Upper lobe of left lung (tissue), 6 donors: ENCODE measurements around the gene FAM83D. TPM values are rescaled to one million over a fixed set of nuclear protein-coding genes. Genes with fewer than 3 reads are reported as not detected.

Experiments
- ATAC-seq, 2 donors: fragments of 200-7000 bp; cut with Tn5 transposase; one replicate each; pipeline ENCODE4 v1.9.1; 2022; ENCODE audit warnings: mild to moderate bottlenecking in 2 of 2, moderate library complexity in 2 of 2; ENCODE audit not compliant: low FRiP score in 2 of 2
- DNase-seq, 2 donors: peaks; one replicate each; pipeline ENCODE4 v3.0.0-alpha.2; 2019 to 2020
- H3K27ac ChIP-seq, 4 donors: fragments of 200-600 bp; sonication (generic); one replicate each; pipeline ENCODE4 v1.5.1; 2016 to 2019
- H3K27me3 ChIP-seq, 4 donors: fragments of 200-600 bp; sonication (generic); one replicate each; pipeline ENCODE4 v1.5.1; 2017 to 2019
- H3K36me3 ChIP-seq, 4 donors: fragments of 200-600 bp; sonication (generic); one replicate each; pipeline ENCODE4 v1.5.1; 2016 to 2019
- H3K4me1 ChIP-seq, 4 donors: fragments of 200-600 bp; sonication (generic); one replicate each; pipeline ENCODE4 v1.5.1; 2018 to 2019
- H3K4me3 ChIP-seq, 4 donors: fragments of 200-600 bp; sonication (generic); one replicate each; pipeline ENCODE4 v1.5.1; 2017 to 2019; ENCODE audit warnings: mild to moderate bottlenecking in 2 of 4, moderate library complexity in 1 of 4
- H3K9me3 ChIP-seq, 4 donors: fragments of 200-600 bp; sonication (generic); one replicate each; pipeline ENCODE4 v1.5.1; 2018 to 2019
- CTCF ChIP-seq, 6 experiments: fragments of 450-650 bp in 4 of 6; fragments of 200-600 bp in 2 of 6; sonication (generic) in 2 of 6; IDR thresholded peaks; one replicate each; pipeline ENCODE4 v1.5.1; 2016 to 2019; ENCODE audit warnings: antibody characterized with exemption in 6 of 6
- EP300 ChIP-seq, 4 donors: sonication (generic); formaldehyde crosslinking; IDR thresholded peaks; one replicate each; pipeline ENCODE4 v1.5.1; 2017; ENCODE audit warnings: antibody characterized with exemption in 4 of 4, control low read depth in 2 of 4
- POLR2A ChIP-seq, 4 donors: fragments of 450-650 bp; IDR thresholded peaks; one replicate each; pipeline ENCODE4 v1.5.1; 2016 to 2017; ENCODE audit warnings: antibody characterized with exemption in 4 of 4, mild to moderate bottlenecking in 2 of 4
- POLR2AphosphoS5 ChIP-seq, 2 donors: sonication (generic); formaldehyde crosslinking; IDR thresholded peaks; one replicate each; pipeline ENCODE4 v1.5.1; 2017; ENCODE audit warnings: antibody characterized with exemption in 2 of 2
- WGBS, 2 donors: methylation state at CpG; one replicate each; pipeline ENCODE4 v1.1.5; 2017 to 2018; 5-methylcytosine and 5-hydroxymethylcytosine counted together
- total RNA-seq, 6 donors: library from RNA; depleted of rRNA in 4 of 6; stranded (reverse); fragments of >200 nt in 4 of 6; gene quantifications; one replicate each; pipeline versions ENCODE4 v1.1.0 to v1.2.1, GENCODE V29; 2016 to 2021
- donor health status: DM: no; HTN: no; CAD: no; lungs with moderate emphysema.
- donor health status: DM: no; HTN: yes; CAD: no; lungs with severe emphysema.

FAM83D gene
- total RNA-seq, 6 donors from 2014 or later = 1.0 to 4.8 (median 3.0) TPM

GRCh38 chr20:38945012-38945411 is 18.8 kb downstream of the FAM83D start:
- Histone ChIP-seq H3K36me3 (no peaks in the 10 kb centered on the region), H3K27ac (no peak overlapping the region), H3K27me3 (no peaks in the 10 kb centered on the region), H3K9me3 (no peaks in the 10 kb centered on the region), H3K4me3 (no peak overlapping the region), H3K4me1 (no peaks in the 10 kb centered on the region)
- TF ChIP-seq CTCF (IDR thresholded peaks at IDR 0.05) (no peak), POLR2AphosphoS5 (IDR thresholded peaks at IDR 0.05) (no peak), EP300 (IDR thresholded peaks at IDR 0.05) (no peak), POLR2A (IDR thresholded peaks at IDR 0.05) (no peak)
- WGBS, 2 donors = 80 to 95% methylated on average over 3 of the region's 3 CpGs
- ATAC-seq (no peak), DNase-seq (no peak)

GRCh38 chr20:38946836-38947235 is 20.6 kb downstream of the FAM83D start:
- H3K27me3 ChIP-seq = no peaks in the 10 kb centered on the region
- DNase-seq = no peak
- TF ChIP-seq POLR2A (IDR thresholded peaks at IDR 0.05) (no peak), CTCF (IDR thresholded peaks at IDR 0.05) (no peak), POLR2AphosphoS5 (IDR thresholded peaks at IDR 0.05) (no peak), EP300 (IDR thresholded peaks at IDR 0.05) (no peak)
- H3K4me1 ChIP-seq = no peaks in the 10 kb centered on the region
- 88 to 94% methylated on average over 3 of the region's 3 CpGs for WGBS, 2 donors
- no peak for ATAC-seq
- H3K36me3 ChIP-seq = no peaks in the 10 kb centered on the region
- H3K4me3 ChIP-seq = no peak overlapping the region
- no peaks in the 10 kb centered on the region for H3K9me3 ChIP-seq
- no peak overlapping the region for H3K27ac ChIP-seq

GRCh38 chr20:38947931-38948362 is 21.7 kb downstream of the FAM83D start:
- H3K9me3 ChIP-seq = no peaks in the 10 kb centered on the region
- 76 to 78% methylated on average over 7 of the region's 7 CpGs for WGBS, 2 donors
- no peak for TF ChIP-seq POLR2AphosphoS5 (IDR thresholded peaks at IDR 0.05)
- DNase-seq (no peak), ATAC-seq (no peak)
- H3K4me1 ChIP-seq = no peaks in the 10 kb centered on the region
- no peaks in the 10 kb centered on the region for H3K36me3 ChIP-seq
- H3K27me3 ChIP-seq = no peaks in the 10 kb centered on the region
- H3K4me3 ChIP-seq = no peak overlapping the region
- no peak overlapping the region for H3K27ac ChIP-seq

DNA sequence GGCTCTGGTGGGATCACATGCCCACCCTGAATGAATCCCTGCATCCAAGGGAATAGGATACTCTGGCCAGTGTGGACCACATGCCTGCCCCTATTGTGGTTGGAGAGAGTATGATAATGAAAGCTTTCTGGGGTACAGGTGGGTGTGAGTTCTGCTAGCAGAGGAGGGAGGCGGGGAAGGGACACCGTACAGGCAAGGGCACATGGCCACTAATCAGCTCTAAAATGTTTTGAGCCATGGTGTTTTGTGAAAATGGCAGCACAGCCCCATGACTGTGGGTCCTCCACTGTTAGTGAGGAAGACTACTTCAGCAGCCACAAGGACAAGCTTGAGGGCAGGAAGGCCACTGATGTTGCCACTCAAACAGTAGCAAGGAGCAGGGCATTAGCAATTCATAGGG is 24.0 kb downstream of the FAM83D start:
- DNase-seq (no peak), ATAC-seq (peak in 1 of 2 donors; percentile 46)
- H3K4me3 ChIP-seq = no peak overlapping the region
- H3K27me3 ChIP-seq = no peaks in the 10 kb centered on the region
- H3K27ac ChIP-seq = no peak overlapping the region
- TF ChIP-seq EP300 (IDR thresholded peaks at IDR 0.05) (no peak), CTCF (IDR thresholded peaks at IDR 0.05) (no peak), POLR2AphosphoS5 (IDR thresholded peaks at IDR 0.05) (no peak), POLR2A (IDR thresholded peaks at IDR 0.05) (no peak)
- no peaks in the 10 kb centered on the region for H3K9me3 ChIP-seq
- 70 to 96% methylated on average over 2 of the region's 2 CpGs for WGBS, 2 donors
- no peaks in the 10 kb centered on the region for H3K4me1 ChIP-seq
- no peaks in the 10 kb centered on the region for H3K36me3 ChIP-seq

DNA sequence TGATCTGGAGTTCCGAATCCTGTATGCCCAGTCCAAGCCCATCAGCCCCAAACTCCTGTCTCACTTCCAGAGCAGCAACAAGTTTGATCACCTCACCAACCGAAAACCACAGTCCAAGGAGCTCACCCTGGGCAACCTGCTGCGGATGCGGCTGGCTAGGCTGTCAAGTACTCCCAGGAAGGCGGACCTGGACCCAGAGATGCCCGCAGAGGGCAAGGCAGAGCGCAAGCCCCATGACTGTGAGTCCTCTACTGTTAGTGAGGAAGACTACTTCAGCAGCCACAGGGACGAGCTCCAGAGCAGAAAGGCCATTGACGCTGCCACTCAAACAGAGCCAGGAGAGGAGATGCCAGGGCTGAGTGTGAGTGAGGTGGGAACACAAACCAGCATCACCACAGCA is 25.4 kb downstream of the FAM83D start:
- Histone ChIP-seq H3K27me3 (no peaks in the 10 kb centered on the region), H3K4me3 (no peak overlapping the region), H3K27ac (no peak overlapping the region), H3K4me1 (no peaks in the 10 kb centered on the region), H3K36me3 (no peaks in the 10 kb centered on the region), H3K9me3 (no peaks in the 10 kb centered on the region)
- TF ChIP-seq EP300 (IDR thresholded peaks at IDR 0.05) (no peak), CTCF (IDR thresholded peaks at IDR 0.05) (no peak), POLR2AphosphoS5 (IDR thresholded peaks at IDR 0.05) (no peak), POLR2A (IDR thresholded peaks at IDR 0.05) (no peak)
- DNase-seq = peak in 1 of 2 donors; percentile 37
- ATAC-seq = no peak
- 96 to 100% methylated on average over 9 of the region's 9 CpGs for WGBS, 2 donors
